ENCODE data around the gene XYLT2. TPM values are rescaled to one million over a fixed set of nuclear protein-coding genes. Genes with fewer than 3 reads are reported as not detected.

Gene XYLT2
- total and polyA plus RNA-seq, 2 experiments from 2014 or later = 18.3 to 26.8 TPM

GRCh38 chr17:50304781-50305404, 41.0 kb upstream of the XYLT2 start:
- Histone ChIP-seq H3K9me2 (replicated peaks; ENCODE audit: insufficient read depth) (no peaks in the 10 kb centered on the region), H3K27me3 (no peaks in the 10 kb centered on the region), H4K20me1 (ENCODE audit: insufficient read depth, poor library complexity, severe bottlenecking) (no peaks in the 10 kb centered on the region), H3K79me2 (no peaks in the 10 kb centered on the region), H3K4me2 (peak overlapping the region; percentile 41), H2AFZ (no peak overlapping the region), H3K4me3 (no peak overlapping the region), H3K9me3 (ENCODE audit: low read depth) (no peaks in the 10 kb centered on the region), H3K27ac (peak overlapping the region; percentile 63), H3K36me3 (replicated peaks; ENCODE audit: insufficient read depth, low read depth) (no peaks in the 10 kb centered on the region), H3K4me1 (ENCODE audit: insufficient read depth) (peaks cover 15% of the 10 kb centered on the region)
- 57% methylated on average over 7 of the region's 7 CpGs for WGBS (ENCODE audit: low lambda C conversion rate, missing lambda C conversion rate)
- TF ChIP-seq EZH2 (IDR thresholded peaks at IDR 0.05; ENCODE audit: borderline replicate concordance) = no peak
- no peak for TF ChIP-seq CTCF (IDR thresholded peaks at IDR 0.05; ENCODE audit: poor library complexity)
- TF ChIP-seq EZH2phosphoT487 (IDR thresholded peaks at IDR 0.05; ENCODE audit: low read depth, severe bottlenecking, unreplicated experiment) = no peak
- no peak for DNase-seq (ENCODE audit: low spot score)

- 78% methylated on average over 4 of the region's 4 CpGs for WGBS (ENCODE audit: low lambda C conversion rate, missing lambda C conversion rate)
- H3K4me3 ChIP-seq = no peak overlapping the region
- peaks cover 15% of the 10 kb centered on the region for H3K4me1 ChIP-seq (ENCODE audit: insufficient read depth)
- no peaks in the 10 kb centered on the region for H3K9me3 ChIP-seq (ENCODE audit: low read depth)
- DNase-seq (ENCODE audit: low spot score) = no peak
- no peaks in the 10 kb centered on the region for H3K27me3 ChIP-seq
- no peaks in the 10 kb centered on the region for H3K79me2 ChIP-seq
- no peak overlapping the region for H3K27ac ChIP-seq
- TF ChIP-seq EZH2 (IDR thresholded peaks at IDR 0.05; ENCODE audit: borderline replicate concordance) (no peak), CTCF (IDR thresholded peaks at IDR 0.05; ENCODE audit: poor library complexity) (no peak), EZH2phosphoT487 (IDR thresholded peaks at IDR 0.05; ENCODE audit: low read depth, severe bottlenecking, unreplicated experiment) (no peak)
- H3K4me2 ChIP-seq = no peak overlapping the region
- H3K36me3 ChIP-seq (replicated peaks; ENCODE audit: insufficient read depth, low read depth) = no peaks in the 10 kb centered on the region
- no peak overlapping the region for H2AFZ ChIP-seq
- H3K9me2 ChIP-seq (replicated peaks; ENCODE audit: insufficient read depth) = no peaks in the 10 kb centered on the region
- H4K20me1 ChIP-seq (ENCODE audit: insufficient read depth, poor library complexity, severe bottlenecking) = no peaks in the 10 kb centered on the region
These were observed 38.3 kb upstream of the XYLT2 start for GRCh38 chr17:50307654-50308053.

- Histone ChIP-seq H2AFZ (no peak overlapping the region), H4K20me1 (ENCODE audit: insufficient read depth, poor library complexity, severe bottlenecking) (no peaks in the 10 kb centered on the region), H3K4me2 (no peak overlapping the region), H3K27ac (no peak overlapping the region), H3K4me3 (no peak overlapping the region), H3K9me2 (replicated peaks; ENCODE audit: insufficient read depth) (no peaks in the 10 kb centered on the region), H3K36me3 (replicated peaks; ENCODE audit: insufficient read depth, low read depth) (no peaks in the 10 kb centered on the region), H3K4me1 (ENCODE audit: insufficient read depth) (peaks cover 15% of the 10 kb centered on the region), H3K79me2 (no peaks in the 10 kb centered on the region), H3K9me3 (ENCODE audit: low read depth) (no peaks in the 10 kb centered on the region), H3K27me3 (no peaks in the 10 kb centered on the region)
- 89% methylated on average over 4 of the region's 4 CpGs for WGBS (ENCODE audit: low lambda C conversion rate, missing lambda C conversion rate)
- TF ChIP-seq CTCF (IDR thresholded peaks at IDR 0.05; ENCODE audit: poor library complexity) = no peak
- TF ChIP-seq EZH2 (IDR thresholded peaks at IDR 0.05; ENCODE audit: borderline replicate concordance) = no peak
- TF ChIP-seq EZH2phosphoT487 (IDR thresholded peaks at IDR 0.05; ENCODE audit: low read depth, severe bottlenecking, unreplicated experiment) = no peak
- DNase-seq (ENCODE audit: low spot score) = no peak
These were observed 37.3 kb upstream of the XYLT2 start for GRCh38 chr17:50308666-50309065.
